DMS79 treated with DMSO at 0.1 percent for 48 hours (cell line): ENCODE measurements around the gene CROT.

Experiments
- DNase-seq: peaks from one replicate; lab custom pipeline; 2025; lab: John Stamatoyannopoulos, UW

CROT gene

DNA sequence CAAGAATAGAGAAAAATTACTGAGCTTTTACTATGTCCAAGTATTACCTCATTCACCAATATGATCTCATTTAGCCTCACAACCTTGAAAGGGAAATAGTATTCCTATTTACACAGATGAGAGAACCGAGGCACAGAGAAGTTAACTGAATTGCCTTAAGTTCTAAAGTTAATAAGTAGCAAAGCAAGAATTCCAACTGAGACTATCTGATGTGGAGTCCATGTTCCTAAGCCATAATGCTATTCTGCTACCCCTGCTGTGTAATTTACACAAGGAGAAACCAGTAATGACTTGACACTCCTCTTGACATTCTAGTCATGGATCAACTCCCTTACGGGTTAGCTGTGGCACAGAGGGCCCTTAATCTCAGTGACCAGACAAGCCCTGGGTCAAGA, 69.3 kb downstream of the CROT start:
- no peak for DNase-seq

- peak; percentile 55 for DNase-seq
Measured at GRCh38 chr7:87416682-87417587, 71.5 kb downstream of the CROT start.

DNA sequence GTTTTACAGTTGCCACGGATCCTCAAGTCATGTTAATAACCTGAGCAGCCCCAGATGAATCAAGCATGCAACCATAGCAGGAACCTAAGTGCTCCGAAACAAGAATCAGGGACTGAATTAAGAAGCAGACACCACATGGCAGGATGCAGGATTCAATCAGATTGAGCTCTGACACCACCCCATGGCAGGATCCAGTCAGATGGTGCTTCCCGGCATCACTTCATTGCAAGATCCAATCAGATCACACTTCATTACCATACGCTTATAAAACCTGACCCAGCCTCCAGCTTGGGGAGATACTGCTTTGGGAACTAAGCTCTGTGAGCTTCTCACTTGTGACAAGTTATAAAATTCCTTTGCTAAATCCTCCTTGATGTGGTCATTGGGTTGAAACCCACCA, 74.7 kb downstream of the CROT start:
- DNase-seq = no peak

DNA sequence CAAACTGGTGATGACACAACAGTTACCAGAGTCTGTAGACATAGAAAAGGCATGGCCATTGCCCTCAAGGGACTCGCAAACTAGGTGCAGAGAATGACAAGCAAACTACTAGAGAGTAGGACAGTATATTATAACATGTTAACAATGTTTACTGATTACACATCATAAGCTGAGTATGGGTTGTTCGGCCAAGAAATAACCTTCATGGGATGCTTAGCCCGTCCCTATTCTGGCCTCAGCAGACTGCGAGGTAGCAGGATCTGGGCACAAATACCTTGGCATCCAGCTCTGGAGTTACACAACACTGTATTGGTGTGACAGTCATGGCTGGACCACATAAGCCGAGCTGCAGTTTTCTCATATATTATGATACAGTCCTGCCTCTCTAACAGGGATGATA, 78.6 kb downstream of the CROT start:
- DNase-seq = no peak

- DNase-seq = no peak
Measured at GRCh38 chr7:87426160-87426559, 80.7 kb downstream of the CROT start.

DNA sequence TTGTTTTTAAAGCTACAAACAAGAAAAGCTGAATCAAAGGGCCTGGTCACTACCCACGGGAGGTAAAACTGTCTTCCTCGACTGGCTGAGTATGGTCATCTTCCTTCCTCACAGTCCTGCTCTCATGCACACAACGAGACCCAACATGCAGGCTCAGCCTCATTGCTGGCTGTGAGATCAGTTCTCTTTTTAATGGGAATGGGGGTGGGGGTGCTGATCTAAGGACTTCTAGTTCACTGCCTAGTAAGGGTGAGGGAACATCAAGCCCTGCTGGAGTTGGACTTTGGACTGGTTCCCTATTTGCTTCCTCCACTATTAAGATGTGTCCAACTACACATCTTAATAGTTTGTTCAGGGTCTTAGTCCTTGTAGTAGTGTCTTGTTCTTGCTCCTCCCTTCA, 81.8 kb downstream of the CROT start:
- DNase-seq = no peak

- DNase-seq = no peak
Measured at GRCh38 chr7:87432536-87432935, 87.1 kb downstream of the CROT start.

DNA sequence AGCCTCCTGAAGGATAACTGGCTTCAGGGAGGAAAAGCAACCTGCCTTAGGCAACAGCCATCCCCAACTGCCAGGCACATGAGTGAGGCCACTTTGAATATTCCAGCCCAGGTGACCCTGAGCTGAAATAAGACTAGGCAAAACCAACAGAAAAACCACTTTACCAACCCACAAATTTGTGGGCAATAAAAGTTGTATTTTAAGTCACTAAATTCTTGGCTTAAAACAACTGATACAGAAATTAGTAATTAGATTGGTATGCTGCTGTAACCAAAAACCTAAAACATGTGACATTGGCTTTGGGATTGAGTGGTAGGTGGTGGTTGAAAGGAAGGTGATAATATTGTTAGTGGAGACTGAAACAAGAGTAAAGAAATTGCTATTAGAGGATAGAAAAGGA, 90.1 kb downstream of the CROT start:
- no peak for DNase-seq

GRCh38 chr7:87445897-87446296, 100.4 kb downstream of the CROT start:
- DNase-seq = no peak

DNA sequence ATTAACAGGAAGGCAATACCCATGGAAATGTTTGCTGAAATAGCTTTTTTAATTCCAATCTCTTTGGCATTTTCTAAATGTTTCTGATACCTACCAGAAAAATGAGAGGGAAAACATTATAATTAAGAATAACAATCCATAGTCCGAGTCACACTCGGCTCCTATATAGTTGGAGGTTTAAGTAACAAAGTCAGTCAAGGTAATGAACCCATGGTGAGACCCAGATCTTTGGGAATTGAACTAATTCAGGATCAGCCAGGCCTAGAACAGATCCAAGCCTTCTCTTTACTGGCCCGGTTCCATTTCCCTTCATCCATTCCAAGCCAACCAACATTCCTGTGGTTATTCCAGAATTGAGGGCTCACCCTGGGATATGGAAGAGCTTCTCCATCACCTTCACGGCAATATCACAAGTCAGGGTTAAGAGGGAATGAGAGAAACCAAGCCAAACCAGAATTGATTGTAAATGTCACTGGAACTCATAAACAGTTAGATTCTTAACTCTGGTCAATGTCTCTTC, 101.7 kb downstream of the CROT start:
- no peak for DNase-seq

DNA sequence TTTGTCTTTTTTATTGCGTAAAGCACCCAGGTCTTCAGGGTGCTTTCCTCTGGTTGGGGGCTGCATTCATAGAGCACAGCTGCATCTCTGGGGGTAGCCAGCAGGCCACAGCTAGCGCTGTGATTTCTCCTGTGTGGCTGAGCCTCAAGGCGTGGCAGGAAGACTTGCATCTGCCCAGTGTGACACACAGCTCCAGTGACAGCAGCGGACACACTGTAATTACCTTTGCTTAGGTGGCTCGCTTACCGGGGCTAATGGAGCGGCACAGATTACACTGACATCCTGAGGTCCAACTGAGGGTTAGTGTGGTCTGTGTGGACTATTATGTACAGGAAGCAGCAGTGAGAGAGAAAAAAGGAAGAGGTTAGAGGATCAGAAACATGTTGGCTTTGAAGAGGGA, 102.9 kb downstream of the CROT start:
- no peak for DNase-seq
